RWPE2 (cell line): ENCODE measurements around the gene MT1A.

Source experiments
- ATAC-seq: fragments of 200-7000 bp; cut with Tn5 transposase; 3 replicates; pipeline ENCODE4 v1.9.1; 2021; ENCODE audit warnings: low read depth
- DNase-seq: peaks from one replicate; pipeline ENCODE4 v3.0.0-alpha.2; 2020; ENCODE audit warnings: low spot score
- H3K27ac ChIP-seq: fragments of 450-650 bp; 2 replicates; pipeline ENCODE4 v1.5.1; 2017; ENCODE audit warnings: mild to moderate bottlenecking; ENCODE audit not compliant: poor library complexity, severe bottlenecking
- H3K27me3 ChIP-seq: fragments of 250-450 bp; sonication (Bioruptor Pico); 2 replicates; pipeline ENCODE4 v1.5.1; 2021; ENCODE audit warnings: mild to moderate bottlenecking, moderate library complexity; ENCODE audit not compliant: insufficient read depth, poor library complexity, severe bottlenecking
- H3K36me3 ChIP-seq: fragments of 250-450 bp; sonication (Bioruptor Pico); 2 replicates; pipeline ENCODE4 v1.5.1; 2020; ENCODE audit warnings: low read depth, mild to moderate bottlenecking, moderate library complexity
- H3K4me1 ChIP-seq: fragments of 250-450 bp; sonication (Bioruptor Pico); 2 replicates; pipeline ENCODE4 v1.5.1; 2021; ENCODE audit warnings: mild to moderate bottlenecking, moderate library complexity; ENCODE audit not compliant: insufficient read depth, poor library complexity, severe bottlenecking
- H3K4me3 ChIP-seq: fragments of 250-450 bp; sonication (Bioruptor Pico); 2 replicates; pipeline ENCODE4 v1.5.1; 2021; ENCODE audit warnings: mild to moderate bottlenecking, moderate library complexity; ENCODE audit not compliant: severe bottlenecking
- H3K9me3 ChIP-seq: fragments of 250-450 bp; sonication (Bioruptor Pico); 2 replicates; pipeline ENCODE4 v1.5.1; 2021; ENCODE audit warnings: mild to moderate bottlenecking, moderate library complexity; ENCODE audit not compliant: severe bottlenecking
- TF ChIP-seq, protein P1 (sequence below): fragments of 450-650 bp; IDR thresholded peaks from one replicate; pipeline ENCODE4 v1.5.1; 2017; ENCODE audit warnings: mild to moderate bottlenecking, moderate library complexity; ENCODE audit not compliant: poor library complexity, severe bottlenecking

Gene MT1A

DNA sequence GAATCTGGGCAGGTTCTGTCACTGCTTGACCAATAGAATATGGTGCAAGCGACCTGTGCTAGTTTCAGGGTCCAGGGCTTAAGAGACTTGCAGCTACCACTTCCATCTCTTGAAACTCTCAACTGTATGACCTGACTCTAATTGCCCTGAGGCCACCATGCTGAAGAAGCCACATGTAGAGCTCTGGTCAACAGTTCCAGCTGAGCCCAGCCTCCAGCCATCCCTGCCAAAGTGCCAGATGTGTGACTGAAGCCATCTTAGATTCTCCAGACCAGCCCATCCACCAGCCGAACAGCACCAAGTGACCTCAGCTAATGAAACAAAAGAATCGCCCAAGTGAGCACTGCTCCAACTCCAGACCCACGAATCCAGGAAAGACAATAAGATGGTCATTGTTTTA, 33.5 kb upstream of the MT1A start:
- peaks cover 25% of the 10 kb centered on the region for H3K4me1 ChIP-seq
- peak overlapping the region; percentile 100 for H3K27ac ChIP-seq
- no peaks in the 10 kb centered on the region for H3K9me3 ChIP-seq
- H3K27me3 ChIP-seq: no peaks in the 10 kb centered on the region
- TF ChIP-seq, protein P1, sequence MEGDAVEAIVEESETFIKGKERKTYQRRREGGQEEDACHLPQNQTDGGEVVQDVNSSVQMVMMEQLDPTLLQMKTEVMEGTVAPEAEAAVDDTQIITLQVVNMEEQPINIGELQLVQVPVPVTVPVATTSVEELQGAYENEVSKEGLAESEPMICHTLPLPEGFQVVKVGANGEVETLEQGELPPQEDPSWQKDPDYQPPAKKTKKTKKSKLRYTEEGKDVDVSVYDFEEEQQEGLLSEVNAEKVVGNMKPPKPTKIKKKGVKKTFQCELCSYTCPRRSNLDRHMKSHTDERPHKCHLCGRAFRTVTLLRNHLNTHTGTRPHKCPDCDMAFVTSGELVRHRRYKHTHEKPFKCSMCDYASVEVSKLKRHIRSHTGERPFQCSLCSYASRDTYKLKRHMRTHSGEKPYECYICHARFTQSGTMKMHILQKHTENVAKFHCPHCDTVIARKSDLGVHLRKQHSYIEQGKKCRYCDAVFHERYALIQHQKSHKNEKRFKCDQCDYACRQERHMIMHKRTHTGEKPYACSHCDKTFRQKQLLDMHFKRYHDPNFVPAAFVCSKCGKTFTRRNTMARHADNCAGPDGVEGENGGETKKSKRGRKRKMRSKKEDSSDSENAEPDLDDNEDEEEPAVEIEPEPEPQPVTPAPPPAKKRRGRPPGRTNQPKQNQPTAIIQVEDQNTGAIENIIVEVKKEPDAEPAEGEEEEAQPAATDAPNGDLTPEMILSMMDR: no peak
- ATAC-seq: no peak
- DNase-seq: no peak
- H3K4me3 ChIP-seq: no peak overlapping the region
- peaks cover 16% of the 10 kb centered on the region for H3K36me3 ChIP-seq

DNA sequence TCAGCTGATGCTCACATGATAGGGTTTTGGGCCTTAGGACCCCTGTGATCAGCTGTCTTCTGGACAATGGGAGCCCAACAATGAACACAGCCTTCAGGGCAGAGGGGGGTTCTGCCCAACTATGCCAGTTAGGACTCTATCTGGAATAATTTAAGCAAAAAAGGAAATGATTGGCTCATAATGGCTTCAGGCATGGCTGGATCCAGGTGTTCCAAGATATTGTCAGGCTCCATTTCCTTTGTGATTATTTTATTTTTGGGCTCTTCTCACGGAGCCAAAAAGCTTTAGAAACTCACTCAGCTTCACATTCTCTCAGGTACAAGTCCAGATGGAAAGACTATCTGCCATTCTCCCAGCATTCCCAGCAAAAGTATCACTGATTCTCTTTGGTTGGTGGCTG, 33.0 kb upstream of the MT1A start:
- no peaks in the 10 kb centered on the region for H3K27me3 ChIP-seq
- ATAC-seq (no peak), DNase-seq (no peak)
- peaks cover 30% of the 10 kb centered on the region for H3K4me1 ChIP-seq
- peaks cover 17% of the 10 kb centered on the region for H3K36me3 ChIP-seq
- H3K4me3 ChIP-seq: no peak overlapping the region
- TF ChIP-seq, protein P1: no peak
- H3K9me3 ChIP-seq: no peaks in the 10 kb centered on the region
- H3K27ac ChIP-seq: peak overlapping the region; percentile 100

DNA sequence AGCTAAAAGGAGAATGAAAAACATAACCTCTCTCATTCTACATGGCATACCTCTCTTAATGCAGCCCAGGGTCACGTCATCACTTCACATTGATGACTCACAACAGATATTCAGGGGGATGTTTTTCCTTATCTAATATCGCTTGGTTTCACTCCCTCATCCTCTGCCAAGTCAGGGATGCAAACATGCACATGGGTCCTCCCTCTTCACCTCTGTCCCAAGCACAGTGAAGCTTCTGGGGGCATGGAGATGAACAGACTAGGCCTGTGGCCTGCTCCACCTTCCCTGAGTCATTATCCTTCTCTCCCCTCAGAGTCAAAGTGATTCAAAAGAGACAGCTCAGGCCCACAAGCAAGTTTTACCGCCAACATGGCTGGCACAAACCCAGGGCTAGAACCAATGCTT, 32.4 kb upstream of the MT1A start:
- Histone ChIP-seq H3K4me3 (no peak overlapping the region), H3K27me3 (no peaks in the 10 kb centered on the region), H3K9me3 (no peaks in the 10 kb centered on the region), H3K36me3 (peaks cover 17% of the 10 kb centered on the region), H3K27ac (peak overlapping the region; percentile 100), H3K4me1 (peaks cover 36% of the 10 kb centered on the region)
- DNase-seq: no peak
- ATAC-seq: peak; percentile 4; the same call in 1 of the 3 replicates
- TF ChIP-seq, protein P1: no peak

DNA sequence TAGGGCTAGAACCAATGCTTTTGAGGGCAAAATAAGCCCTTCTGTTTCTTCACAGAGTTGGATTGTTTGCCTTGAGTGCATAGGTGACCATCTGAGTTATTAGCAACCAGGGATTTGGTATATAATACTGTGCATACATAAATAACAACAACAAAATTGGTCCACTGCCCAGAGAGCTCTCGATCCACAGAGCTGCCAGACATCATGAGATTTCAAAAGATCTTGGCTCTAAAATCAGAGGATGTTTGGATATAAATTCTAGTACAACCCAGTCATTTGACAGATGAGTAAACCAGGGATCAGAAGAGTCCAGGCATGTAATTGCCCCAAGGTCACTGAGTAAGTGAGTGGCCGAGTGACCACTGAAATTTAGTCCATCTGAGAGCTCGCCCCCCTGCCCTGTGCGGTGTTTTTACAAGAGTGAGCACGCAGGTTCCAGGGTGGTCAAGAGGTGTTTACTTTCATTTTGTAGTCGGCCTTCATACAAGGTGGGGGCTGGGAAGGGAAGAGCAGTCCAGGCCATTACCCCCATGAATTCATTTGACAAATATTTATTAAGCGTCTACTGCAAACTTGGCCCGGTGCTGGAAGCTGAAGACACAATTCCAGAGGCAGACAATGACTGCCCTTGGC, 31.9 kb upstream of the MT1A start:
- no peak for DNase-seq
- Histone ChIP-seq H3K4me3 (peak overlapping the region; percentile 2), H3K4me1 (peaks cover 41% of the 10 kb centered on the region), H3K36me3 (peaks cover 17% of the 10 kb centered on the region), H3K27me3 (no peaks in the 10 kb centered on the region), H3K9me3 (no peaks in the 10 kb centered on the region), H3K27ac (peak overlapping the region; percentile 100)
- TF ChIP-seq, protein P1: no peak
- ATAC-seq: peak; percentile 5

DNA sequence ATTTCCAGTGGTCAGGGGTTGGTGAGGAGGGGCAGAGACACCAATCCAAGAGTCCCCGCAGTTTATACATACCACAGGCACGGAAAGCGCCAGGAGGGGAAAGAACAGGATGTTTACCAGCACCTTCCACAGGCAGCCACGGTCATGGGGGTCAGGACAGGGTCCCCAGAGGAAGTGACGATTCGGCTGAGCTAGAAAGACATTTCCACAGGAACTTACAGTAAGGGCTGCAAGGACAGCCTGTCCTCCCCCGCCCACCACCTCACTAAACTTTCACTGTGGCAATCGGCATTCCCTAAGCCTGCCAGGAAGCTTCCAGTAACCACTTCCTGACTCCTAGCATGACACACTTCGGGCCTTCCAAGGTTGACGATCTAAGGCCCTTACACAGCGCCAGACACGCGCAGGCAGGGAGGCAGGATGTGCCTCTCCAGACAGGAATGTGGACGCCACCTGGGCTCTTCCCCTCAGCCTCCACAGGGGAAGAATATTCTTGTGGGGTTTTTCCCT, 31.3 kb upstream of the MT1A start:
- Histone ChIP-seq H3K27ac (peak overlapping the region; percentile 100), H3K4me3 (peak overlapping the region; percentile 2), H3K9me3 (no peaks in the 10 kb centered on the region), H3K4me1 (peaks cover 43% of the 10 kb centered on the region), H3K27me3 (no peaks in the 10 kb centered on the region), H3K36me3 (peaks cover 17% of the 10 kb centered on the region)
- peak; percentile 66 for ATAC-seq
- TF ChIP-seq, protein P1: no peak
- DNase-seq: peak; percentile 99
